ENCODE results near the gene HSPA4.
"Not testable (repeated sequence)": the region's sequence is repeated elsewhere in the genome, so short reads cannot be mapped to it uniquely, and the experiment has no call there.

HSPA4 gene

GRCh38 chr5:133051061-133051541 is 712 bp upstream of the HSPA4 start:
- no peak for DNase-seq

- DNase-seq = no peak
These were observed 733 bp downstream of the HSPA4 start for GRCh38 chr5:133052317-133053175.

GRCh38 chr5:133053448-133053847 is 1.6 kb downstream of the HSPA4 start:
- DNase-seq = no peak

GRCh38 chr5:133054697-133055471 is 3.1 kb downstream of the HSPA4 start:
- no peak for DNase-seq

- DNase-seq = no peak
These were observed 5.1 kb downstream of the HSPA4 start for GRCh38 chr5:133056891-133057290.

- no peak for DNase-seq
These were observed 7.8 kb downstream of the HSPA4 start for GRCh38 chr5:133059621-133060020.

GRCh38 chr5:133062276-133062675 is 10.5 kb downstream of the HSPA4 start:
- DNase-seq = no peak

GRCh38 chr5:133063965-133064364 is 12.2 kb downstream of the HSPA4 start:
- DNase-seq = no peak

GRCh38 chr5:133065471-133065870 is 13.7 kb downstream of the HSPA4 start:
- DNase-seq = no peak

- no peak for DNase-seq
These were observed 14.2 kb downstream of the HSPA4 start for GRCh38 chr5:133066045-133066444.

GRCh38 chr5:133072021-133072420 is 20.2 kb downstream of the HSPA4 start:
- no peak for DNase-seq

- DNase-seq = no peak
These were observed 24.0 kb downstream of the HSPA4 start for GRCh38 chr5:133075572-133076536.

- no peak for DNase-seq
These were observed 27.2 kb downstream of the HSPA4 start for GRCh38 chr5:133079048-133079447.

GRCh38 chr5:133081036-133081435 is 29.2 kb downstream of the HSPA4 start:
- DNase-seq = no peak

GRCh38 chr5:133081703-133082102 is 29.9 kb downstream of the HSPA4 start:
- no peak for DNase-seq

- DNase-seq = no peak
These were observed 30.3 kb downstream of the HSPA4 start for GRCh38 chr5:133082128-133082527.

- DNase-seq = no peak
These were observed 32.1 kb downstream of the HSPA4 start for GRCh38 chr5:133083901-133084300.

- DNase-seq = not testable (repeated sequence)
These were observed 33.4 kb downstream of the HSPA4 start for GRCh38 chr5:133085171-133085570.

GRCh38 chr5:133086366-133086875 is 34.6 kb downstream of the HSPA4 start:
- DNase-seq = no peak

- no peak for DNase-seq
These were observed 36.3 kb downstream of the HSPA4 start for GRCh38 chr5:133088064-133088463.

- no peak for DNase-seq
These were observed 39.2 kb downstream of the HSPA4 start for GRCh38 chr5:133091034-133091433.

- no peak for DNase-seq
These were observed 54.5 kb downstream of the HSPA4 start for GRCh38 chr5:133106343-133106742.

Measured in NCI-H446 treated with DMSO at 0.1 percent for 48 hours (cell line).